ENCODE data around the gene SORL1-AS1.

Gene SORL1-AS1

DNA sequence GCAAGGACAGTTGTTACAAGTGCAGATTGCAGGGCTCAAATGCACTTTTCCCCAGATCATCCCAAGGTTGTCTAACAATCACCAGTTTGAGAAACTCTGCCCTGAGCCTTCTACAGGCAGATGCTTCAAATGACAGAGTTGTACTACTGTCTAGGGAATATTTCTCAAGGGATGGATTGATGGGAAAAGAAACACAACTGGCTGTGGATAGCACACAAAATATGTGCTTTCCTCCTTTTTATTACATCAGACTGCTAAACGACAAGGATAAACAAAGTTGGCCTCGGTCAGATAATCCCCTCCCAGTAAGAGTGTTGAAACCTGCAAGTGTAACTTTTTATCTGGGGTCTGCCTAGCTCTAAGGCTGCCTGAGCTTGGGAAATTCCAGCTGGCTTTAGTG, 46.6 kb upstream of the SORL1-AS1 start:
- Histone ChIP-seq H3K9ac (ENCODE audit: extremely low read depth, insufficient read length, low read length) (no peak overlapping the region), H3T11ph (ENCODE audit: low read length) (no peak overlapping the region), H2AK5ac (ENCODE audit: insufficient read length, low read length) (no peak overlapping the region), H3K56ac (ENCODE audit: insufficient read length, low read depth, low read length) (no peak overlapping the region), H3K27me3 (ENCODE audit: insufficient read depth, low read length) (no peaks in the 10 kb centered on the region), H3K23ac (ENCODE audit: insufficient read length, low read depth, low read length) (no peak overlapping the region), H2BK12ac (ENCODE audit: insufficient read length, low read depth, low read length) (no peak overlapping the region), H4K8ac (replicated peaks; ENCODE audit: insufficient read length, low read depth, low read length) (no peak overlapping the region), H3K23me2 (ENCODE audit: insufficient read length, low read depth, low read length, poor library complexity, severe bottlenecking) (no peaks in the 10 kb centered on the region), H4K5ac (ENCODE audit: insufficient read length, low read depth, low read length) (no peak overlapping the region), H3K4ac (ENCODE audit: low read depth, low read length) (no peak overlapping the region), H3K27ac (ENCODE audit: insufficient read length, low read depth, low read length) (no peak overlapping the region), H3K9me3 (ENCODE audit: control insufficient read depth, low read depth, low read length) (no peaks in the 10 kb centered on the region), H3K79me1 (ENCODE audit: insufficient read depth, low read depth, low read length, poor library complexity, severe bottlenecking) (no peaks in the 10 kb centered on the region), H2AFZ (ENCODE audit: low read length) (no peak overlapping the region), H2BK20ac (ENCODE audit: low read depth, low read length, poor library complexity, severe bottlenecking) (no peak overlapping the region), H3K4me1 (ENCODE audit: insufficient read depth, low read length) (peaks cover 7% of the 10 kb centered on the region; the same call in 1 of the 2 replicates), H2BK5ac (ENCODE audit: insufficient read length, low read length) (no peak overlapping the region), H4K20me1 (ENCODE audit: control insufficient read depth, insufficient read depth, insufficient read length) (no peaks in the 10 kb centered on the region), H3K79me2 (ENCODE audit: insufficient read depth, low read length) (no peaks in the 10 kb centered on the region), H2BK120ac (ENCODE audit: low read depth, low read length, poor library complexity, severe bottlenecking) (no peak overlapping the region), H3K18ac (ENCODE audit: insufficient read length, low read depth, low read length) (no peak overlapping the region), H3K4me2 (ENCODE audit: insufficient read depth, insufficient read length, low read length) (no peak overlapping the region), H4K91ac (ENCODE audit: insufficient read length, low read depth, low read length) (no peak overlapping the region), H3K14ac (ENCODE audit: insufficient read depth, low read length) (no peak overlapping the region), H2BK15ac (ENCODE audit: low read depth, low read length) (no peak overlapping the region)
- no peak for DNase-seq
- Mint-ChIP-seq H3K9me3 (peaks cover 3 to 8% of the 10 kb centered on the region in 2 experiments; a peak in 4 of 5 replicates), H3K4me3 (no peak overlapping the region), H3K36me3 (ENCODE audit: insufficient read depth in 1 of 3, low read depth in 3 of 3) (peaks cover 51 to 78% (median 71%) of the 10 kb centered on the region in 3 experiments), H3K27me3 (ENCODE audit: low read depth) (no peaks in the 10 kb centered on the region), H3K4me1 (peaks cover 41 to 49% of the 10 kb centered on the region in 2 experiments), H3K27ac (peak overlapping the region in 2 of 3 experiments; percentile 43 to 51; a peak in 3 of 7 replicates)
- TF ChIP-seq, protein P1, sequence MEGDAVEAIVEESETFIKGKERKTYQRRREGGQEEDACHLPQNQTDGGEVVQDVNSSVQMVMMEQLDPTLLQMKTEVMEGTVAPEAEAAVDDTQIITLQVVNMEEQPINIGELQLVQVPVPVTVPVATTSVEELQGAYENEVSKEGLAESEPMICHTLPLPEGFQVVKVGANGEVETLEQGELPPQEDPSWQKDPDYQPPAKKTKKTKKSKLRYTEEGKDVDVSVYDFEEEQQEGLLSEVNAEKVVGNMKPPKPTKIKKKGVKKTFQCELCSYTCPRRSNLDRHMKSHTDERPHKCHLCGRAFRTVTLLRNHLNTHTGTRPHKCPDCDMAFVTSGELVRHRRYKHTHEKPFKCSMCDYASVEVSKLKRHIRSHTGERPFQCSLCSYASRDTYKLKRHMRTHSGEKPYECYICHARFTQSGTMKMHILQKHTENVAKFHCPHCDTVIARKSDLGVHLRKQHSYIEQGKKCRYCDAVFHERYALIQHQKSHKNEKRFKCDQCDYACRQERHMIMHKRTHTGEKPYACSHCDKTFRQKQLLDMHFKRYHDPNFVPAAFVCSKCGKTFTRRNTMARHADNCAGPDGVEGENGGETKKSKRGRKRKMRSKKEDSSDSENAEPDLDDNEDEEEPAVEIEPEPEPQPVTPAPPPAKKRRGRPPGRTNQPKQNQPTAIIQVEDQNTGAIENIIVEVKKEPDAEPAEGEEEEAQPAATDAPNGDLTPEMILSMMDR (conservative IDR thresholded peaks at IDR 0.05), result no peak
- no CpG with 5 or more reads among the region's 2 CpGs for WGBS (ENCODE audit: extremely low coverage, insufficient read length, low lambda C conversion rate)
